GM19324 (cell line): Measurements from ENCODE around the gene COX4I1.

Experiments used
- ATAC-seq: cut with Tn5 transposase; IDR thresholded peaks from one replicate; pipeline ENCODE4 v1.9.1; 2021; ENCODE audit warnings: mild to moderate bottlenecking, moderate library complexity; ENCODE audit not compliant: unreplicated experiment, low FRiP score

Gene COX4I1

GRCh38 chr16:85765767-85766166, 33.7 kb upstream of the COX4I1 start:
- ATAC-seq: no peak

GRCh38 chr16:85767531-85767930, 32.0 kb upstream of the COX4I1 start:
- no peak for ATAC-seq

GRCh38 chr16:85768199-85768598, 31.3 kb upstream of the COX4I1 start:
- ATAC-seq: no peak

GRCh38 chr16:85770741-85771140, 28.8 kb upstream of the COX4I1 start:
- no peak for ATAC-seq

- ATAC-seq: no peak
Measured at GRCh38 chr16:85773044-85773443, 26.5 kb upstream of the COX4I1 start.

GRCh38 chr16:85774136-85774535, 25.4 kb upstream of the COX4I1 start:
- ATAC-seq: no peak

- no peak for ATAC-seq
Measured at GRCh38 chr16:85774811-85775210, 24.7 kb upstream of the COX4I1 start.

- no peak for ATAC-seq
Measured at GRCh38 chr16:85777583-85778310, 21.7 kb upstream of the COX4I1 start.

- ATAC-seq: no peak
Measured at GRCh38 chr16:85778873-85779272, 20.6 kb upstream of the COX4I1 start.

- no peak for ATAC-seq
Measured at GRCh38 chr16:85780281-85780680, 19.2 kb upstream of the COX4I1 start.

GRCh38 chr16:85781156-85781555, 18.3 kb upstream of the COX4I1 start:
- ATAC-seq: no peak

GRCh38 chr16:85781695-85782370, 17.7 kb upstream of the COX4I1 start:
- ATAC-seq: no peak

- no peak for ATAC-seq
Measured at GRCh38 chr16:85782451-85782850, 17.0 kb upstream of the COX4I1 start.

GRCh38 chr16:85783441-85783840, 16.1 kb upstream of the COX4I1 start:
- no peak for ATAC-seq

- ATAC-seq: no peak
Measured at GRCh38 chr16:85784813-85785212, 14.7 kb upstream of the COX4I1 start.

- no peak for ATAC-seq
Measured at GRCh38 chr16:85785927-85786326, 13.6 kb upstream of the COX4I1 start.

GRCh38 chr16:85788819-85789218, 10.7 kb upstream of the COX4I1 start:
- no peak for ATAC-seq

GRCh38 chr16:85789773-85790172, 9.7 kb upstream of the COX4I1 start:
- ATAC-seq: no peak

- ATAC-seq: no peak
Measured at GRCh38 chr16:85793662-85794298, 5.7 kb upstream of the COX4I1 start.

GRCh38 chr16:85794696-85795095, 4.8 kb upstream of the COX4I1 start:
- ATAC-seq: no peak

GRCh38 chr16:85796152-85796551, 3.3 kb upstream of the COX4I1 start:
- no peak for ATAC-seq

GRCh38 chr16:85796599-85796998, 2.9 kb upstream of the COX4I1 start:
- no peak for ATAC-seq
